Activated gamma-delta T cell treated with anti-CD3 and anti-CD28 coated beads, Interleukin-2, amount 50 U/mL, for 16 hours (primary cell): ENCODE measurements around the gene SSH2.

Source experiments
- DNase-seq: peaks from one replicate; pipeline ENCODE4 v3.0.0-alpha.2; 2020; ENCODE audit warnings: low read depth

SSH2 gene

DNA sequence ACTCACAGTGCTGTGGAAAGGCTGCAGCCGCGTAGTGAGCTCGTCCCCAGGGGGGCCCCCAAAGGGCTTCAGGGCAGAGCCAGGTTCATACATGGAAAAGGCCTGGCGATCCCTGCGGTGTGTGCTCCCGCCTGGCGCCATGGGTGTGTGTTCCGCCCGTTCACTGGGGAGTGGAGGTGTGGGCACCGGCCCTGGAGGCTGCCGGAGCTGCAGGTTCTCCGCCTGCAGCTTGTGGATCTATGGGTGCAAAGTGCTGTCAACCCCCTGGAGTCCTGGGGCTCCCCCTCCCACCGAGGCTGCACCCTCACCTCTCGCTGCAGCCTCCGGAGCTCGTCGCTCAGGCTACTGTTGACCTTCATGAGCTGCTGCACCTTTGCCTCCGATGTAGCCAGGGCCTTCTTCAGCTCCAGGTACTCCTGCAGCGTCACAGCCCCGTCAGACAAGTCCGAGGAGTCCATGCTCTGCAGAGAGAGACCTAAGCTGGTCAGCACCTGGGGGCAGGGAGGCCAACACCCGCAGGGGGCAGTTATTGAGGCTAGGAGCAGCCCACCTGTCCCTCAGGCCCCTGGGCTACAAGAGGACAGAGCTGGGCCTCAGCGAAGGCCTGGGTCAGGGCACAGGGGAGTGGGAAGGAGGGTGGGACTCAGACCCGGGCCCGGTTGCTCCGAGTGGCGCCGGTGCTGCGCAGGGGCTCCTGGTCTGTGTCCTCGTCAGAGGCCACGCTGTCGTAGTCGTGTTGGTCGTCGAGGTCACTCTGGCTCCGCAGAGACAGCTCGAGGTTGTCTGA lies 353.6 kb downstream of the SSH2 start:
- no peak for DNase-seq
